ENCODE measurements around the gene MCF2L.
"Not testable (repeated sequence)": the region's sequence is repeated elsewhere in the genome, so short reads cannot be mapped to it uniquely, and the experiment has no call there.

MCF2L gene

DNA sequence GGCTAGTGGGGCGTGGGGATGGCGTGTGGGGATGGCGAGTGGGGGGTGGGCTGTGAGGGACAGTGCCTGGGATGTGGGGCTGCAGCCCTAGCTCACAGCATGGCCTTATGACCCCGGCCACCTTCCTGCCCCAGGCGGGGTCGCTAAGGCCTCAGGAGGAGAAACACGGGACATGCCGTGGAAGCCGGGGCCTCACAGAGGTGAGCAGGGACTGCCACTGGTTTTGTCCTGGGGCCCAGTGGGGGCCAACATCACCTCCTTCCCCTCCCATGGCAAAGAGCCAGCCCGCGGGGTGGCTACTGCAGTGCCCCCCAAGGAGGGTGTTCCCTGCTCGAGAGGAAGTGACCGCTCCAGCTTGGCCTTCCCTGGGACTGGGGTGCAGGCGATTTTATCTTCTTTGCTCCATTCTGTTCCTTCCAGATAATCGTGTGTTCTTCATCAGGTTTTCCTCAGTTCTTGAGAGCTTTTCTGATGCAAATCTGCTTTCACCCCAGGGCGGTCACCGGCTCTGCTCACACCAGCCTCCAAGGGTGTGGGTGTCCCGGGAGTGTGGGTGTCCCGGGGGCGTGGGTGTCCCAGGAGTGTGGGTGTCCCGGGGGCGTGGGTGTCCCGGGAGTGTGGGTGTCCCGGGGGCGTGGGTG is 137.8 kb downstream of the MCF2L start:
- H4K91ac ChIP-seq (ENCODE audit: low read length) = no peak overlapping the region
- H3K18ac ChIP-seq (ENCODE audit: low read depth in 1 of 2, low read length in 2 of 2) = no peak overlapping the region
- H3K14ac ChIP-seq (ENCODE audit: low read length in 2 of 2) = no peak overlapping the region
- H3K27me3 ChIP-seq (ENCODE audit: control insufficient read depth in 1 of 2, insufficient read depth in 1 of 2, low read length in 2 of 2) = peaks cover 18 to 39% of the 10 kb centered on the region in 2 experiments
- H3K4me2 ChIP-seq (ENCODE audit: low read length, poor library complexity, severe bottlenecking) = no peak overlapping the region
- no peaks in the 10 kb centered on the region for H3K79me1 ChIP-seq (replicated peaks; ENCODE audit: low read length, poor library complexity, severe bottlenecking)
- H2AFZ ChIP-seq (ENCODE audit: low read depth, low read length) = no peak overlapping the region
- peaks cover 15% of the 10 kb centered on the region for H3K4me1 ChIP-seq (ENCODE audit: control insufficient read depth, insufficient read depth, low read depth, low read length)
- H2BK15ac ChIP-seq (ENCODE audit: low read depth, poor library complexity, severe bottlenecking) = no peak overlapping the region
- no peak overlapping the region for H3K23ac ChIP-seq (ENCODE audit: low read length in 2 of 2)
- DNase-seq = no peak
- no peak overlapping the region for H3K9ac ChIP-seq (ENCODE audit: low read length)
- H3K4ac ChIP-seq (ENCODE audit: low read depth in 1 of 2, low read length in 2 of 2) = no peak overlapping the region
- H2BK120ac ChIP-seq (ENCODE audit: low read depth, low read length) = no peak overlapping the region
- H2BK5ac ChIP-seq (ENCODE audit: low read depth, low read length, poor library complexity, severe bottlenecking) = no peak overlapping the region
- no peak overlapping the region for H3K4me3 ChIP-seq (ENCODE audit: insufficient read depth in 1 of 2, low read depth in 1 of 2, low read length in 2 of 2)
- H2BK12ac ChIP-seq (ENCODE audit: low read length in 2 of 2) = no peak overlapping the region
- no peaks in the 10 kb centered on the region for H3K9me3 ChIP-seq (ENCODE audit: control insufficient read depth, low read length)
- no peak overlapping the region for H4K8ac ChIP-seq (ENCODE audit: low read length)
- H2AK5ac ChIP-seq (ENCODE audit: low read length, severe bottlenecking) = no peak overlapping the region
- H3K36me3 ChIP-seq (ENCODE audit: control insufficient read depth in 1 of 2, insufficient read depth in 2 of 2, low read depth in 1 of 2, low read length in 2 of 2) = no peaks in the 10 kb centered on the region
- no peak overlapping the region for H3K27ac ChIP-seq (ENCODE audit: low read length, poor library complexity, severe bottlenecking)
- 86% methylated on average over 16 of the region's 25 CpGs for WGBS

DNA sequence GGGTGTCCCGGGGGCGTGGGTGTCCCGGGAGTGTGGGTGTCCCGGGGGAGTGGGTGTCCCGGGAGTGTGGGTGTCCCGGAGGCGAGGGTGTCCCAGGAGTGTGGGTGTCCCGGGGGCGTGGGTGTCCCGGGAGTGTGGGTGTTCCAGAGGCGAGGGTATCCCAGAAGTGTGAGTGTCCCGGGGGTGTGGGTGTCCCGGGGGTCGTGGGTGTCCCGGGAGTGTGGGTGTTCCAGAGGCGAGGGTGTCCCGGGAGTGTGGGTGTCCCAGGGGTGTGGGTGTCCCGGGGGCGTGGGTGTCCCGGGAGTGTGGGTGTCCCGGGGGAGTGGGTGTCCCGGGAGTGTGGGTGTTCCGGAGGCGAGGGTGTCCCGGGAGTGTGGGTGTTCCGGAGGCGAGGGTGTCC is 139.5 kb downstream of the MCF2L start:
- H3K4me3 ChIP-seq (ENCODE audit: insufficient read depth in 1 of 2, low read depth in 1 of 2, low read length in 2 of 2); H3K14ac ChIP-seq (ENCODE audit: low read length in 2 of 2); H2BK12ac ChIP-seq (ENCODE audit: low read length in 2 of 2); H3K18ac ChIP-seq (ENCODE audit: low read depth in 1 of 2, low read length in 2 of 2); H3K4ac ChIP-seq (ENCODE audit: low read depth in 1 of 2, low read length in 2 of 2); H3K4me2 ChIP-seq (ENCODE audit: low read length, poor library complexity, severe bottlenecking); H3K23ac ChIP-seq (ENCODE audit: low read length in 2 of 2); H4K91ac ChIP-seq (ENCODE audit: low read length); H2AFZ ChIP-seq (ENCODE audit: low read depth, low read length); H4K8ac ChIP-seq (ENCODE audit: low read length); H2AK5ac ChIP-seq (ENCODE audit: low read length, severe bottlenecking); H3K9ac ChIP-seq (ENCODE audit: low read length); H3K9me3 ChIP-seq (ENCODE audit: control insufficient read depth, low read length); H3K36me3 ChIP-seq (ENCODE audit: control insufficient read depth in 1 of 2, insufficient read depth in 2 of 2, low read depth in 1 of 2, low read length in 2 of 2); H3K79me1 ChIP-seq (replicated peaks; ENCODE audit: low read length, poor library complexity, severe bottlenecking); H3K27ac ChIP-seq (ENCODE audit: low read length, poor library complexity, severe bottlenecking); DNase-seq; H2BK5ac ChIP-seq (ENCODE audit: low read depth, low read length, poor library complexity, severe bottlenecking); H2BK120ac ChIP-seq (ENCODE audit: low read depth, low read length); H2BK15ac ChIP-seq (ENCODE audit: low read depth, poor library complexity, severe bottlenecking): not testable (repeated sequence)
- peaks cover 16 to 41% of the 10 kb centered on the region in 2 experiments for H3K27me3 ChIP-seq (ENCODE audit: control insufficient read depth in 1 of 2, insufficient read depth in 1 of 2, low read length in 2 of 2)
- over 99% methylated on average over 17 of the region's 27 CpGs for WGBS
- peaks cover 13% of the 10 kb centered on the region for H3K4me1 ChIP-seq (ENCODE audit: control insufficient read depth, insufficient read depth, low read depth, low read length)

DNA sequence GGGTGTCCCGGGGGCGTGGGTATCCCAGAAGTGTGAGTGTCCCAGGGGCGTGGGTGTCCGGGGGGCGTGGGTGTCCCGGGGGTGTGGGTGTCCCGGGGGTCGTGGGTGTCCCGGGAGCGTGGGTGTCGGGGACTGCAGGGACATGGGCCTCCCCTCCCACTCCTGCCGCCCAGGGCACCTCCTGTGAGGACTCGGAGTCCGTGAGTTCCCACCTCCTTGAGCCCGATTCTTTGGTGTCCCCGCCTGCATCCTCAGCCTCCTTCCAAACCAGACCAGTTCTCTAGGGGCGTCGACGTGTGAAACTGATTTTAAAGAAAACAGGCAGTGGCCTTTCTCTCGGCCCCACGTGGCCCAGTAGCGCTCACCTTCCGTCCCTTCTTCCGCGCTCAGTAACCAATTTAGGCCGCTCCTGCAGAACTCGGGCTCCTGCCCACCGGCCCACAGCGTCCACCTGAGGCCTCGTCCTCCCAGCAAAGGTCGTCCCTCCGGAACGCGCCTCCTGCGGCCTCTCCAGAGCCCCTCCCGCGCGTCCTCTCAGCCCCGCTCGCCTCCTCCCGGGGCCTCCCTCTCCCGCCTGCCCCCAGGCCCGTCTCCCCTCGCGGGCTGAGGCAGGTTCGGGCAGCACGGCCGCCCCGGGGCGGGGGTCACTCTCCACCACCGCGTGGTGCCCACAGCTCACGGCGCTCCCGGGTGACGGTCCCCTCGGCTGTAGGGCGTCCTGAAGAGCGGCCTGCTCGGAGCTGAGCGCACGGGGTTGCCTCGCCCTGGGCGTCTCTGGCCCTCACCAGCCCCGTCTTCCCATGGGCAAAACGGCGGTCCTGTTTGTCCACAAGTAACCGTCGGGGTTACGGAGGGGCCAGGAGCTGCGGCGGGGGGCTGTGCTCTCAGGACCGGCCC is 140.4 kb downstream of the MCF2L start:
- Histone ChIP-seq H4K91ac (ENCODE audit: low read length) (no peak overlapping the region), H2BK15ac (ENCODE audit: low read depth, poor library complexity, severe bottlenecking) (no peak overlapping the region), H3K9me3 (ENCODE audit: control insufficient read depth, low read length) (no peaks in the 10 kb centered on the region), H2AK5ac (ENCODE audit: low read length, severe bottlenecking) (no peak overlapping the region), H3K23ac (ENCODE audit: low read length in 2 of 2) (no peak overlapping the region), H3K27me3 (ENCODE audit: control insufficient read depth in 1 of 2, insufficient read depth in 1 of 2, low read length in 2 of 2) (peaks cover 15 to 43% of the 10 kb centered on the region in 2 experiments), H3K18ac (ENCODE audit: low read depth in 1 of 2, low read length in 2 of 2) (no peak overlapping the region), H3K9ac (ENCODE audit: low read length) (no peak overlapping the region), H4K8ac (ENCODE audit: low read length) (no peak overlapping the region), H2AFZ (ENCODE audit: low read depth, low read length) (no peak overlapping the region), H3K4me2 (ENCODE audit: low read length, poor library complexity, severe bottlenecking) (no peak overlapping the region), H2BK120ac (ENCODE audit: low read depth, low read length) (no peak overlapping the region), H3K14ac (ENCODE audit: low read length in 2 of 2) (no peak overlapping the region), H3K4me3 (ENCODE audit: insufficient read depth in 1 of 2, low read depth in 1 of 2, low read length in 2 of 2) (no peak overlapping the region), H3K79me1 (replicated peaks; ENCODE audit: low read length, poor library complexity, severe bottlenecking) (no peaks in the 10 kb centered on the region), H3K4ac (ENCODE audit: low read depth in 1 of 2, low read length in 2 of 2) (no peak overlapping the region), H3K27ac (ENCODE audit: low read length, poor library complexity, severe bottlenecking) (no peak overlapping the region), H2BK5ac (ENCODE audit: low read depth, low read length, poor library complexity, severe bottlenecking) (no peak overlapping the region), H3K4me1 (ENCODE audit: control insufficient read depth, insufficient read depth, low read depth, low read length) (peaks cover 13% of the 10 kb centered on the region), H3K36me3 (ENCODE audit: control insufficient read depth in 1 of 2, insufficient read depth in 2 of 2, low read depth in 1 of 2, low read length in 2 of 2) (no peaks in the 10 kb centered on the region), H2BK12ac (ENCODE audit: low read length in 2 of 2) (no peak overlapping the region)
- DNase-seq = no peak
- WGBS = 32% methylated on average over 72 of the region's 73 CpGs

DNA sequence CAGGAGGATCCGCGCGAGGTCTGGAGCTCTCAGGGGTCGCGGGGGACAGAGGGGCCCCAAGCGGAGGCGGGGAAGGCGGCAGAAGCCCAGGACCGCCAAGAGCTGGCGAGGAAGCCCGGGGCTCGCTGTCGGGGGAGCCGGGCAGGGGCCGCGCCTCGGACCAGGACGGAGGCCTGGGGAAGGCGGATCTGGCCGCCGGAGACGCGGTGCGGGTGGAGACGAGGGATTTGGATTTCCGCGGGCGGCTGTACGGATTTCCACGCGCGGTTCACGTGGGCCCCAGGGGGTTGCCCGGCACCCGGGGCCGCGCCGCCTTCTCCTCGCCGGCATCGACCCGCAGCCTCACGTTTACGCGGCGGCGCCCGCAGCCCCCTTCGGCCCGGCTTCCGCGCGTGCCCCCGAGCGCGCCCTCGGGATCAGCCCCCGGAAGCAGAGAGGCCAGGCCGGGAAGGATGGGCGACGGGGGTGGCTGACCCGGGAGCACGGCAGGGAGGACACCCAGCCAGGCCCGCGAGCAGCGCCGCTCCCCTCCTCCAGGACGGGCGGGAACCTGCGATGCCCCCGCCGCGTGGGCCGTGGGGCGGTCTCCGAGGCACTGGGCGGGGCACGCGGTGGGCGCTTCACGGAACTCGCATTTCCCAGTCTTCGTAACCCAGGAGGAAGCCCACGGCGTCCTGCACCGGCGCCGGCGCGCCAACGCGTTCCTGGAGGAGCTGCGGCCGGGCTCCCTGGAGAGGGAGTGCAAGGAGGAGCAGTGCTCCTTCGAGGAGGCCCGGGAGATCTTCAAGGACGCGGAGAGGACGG is 141.2 kb downstream of the MCF2L start:
- Histone ChIP-seq H2BK5ac (ENCODE audit: low read depth, low read length, poor library complexity, severe bottlenecking) (no peak overlapping the region), H3K27me3 (ENCODE audit: control insufficient read depth in 1 of 2, insufficient read depth in 1 of 2, low read length in 2 of 2) (peaks cover 21 to 49% of the 10 kb centered on the region in 2 experiments), H3K4me3 (ENCODE audit: insufficient read depth in 1 of 2, low read depth in 1 of 2, low read length in 2 of 2) (peak overlapping the region in 1 of 2 experiments; percentile 53), H4K8ac (ENCODE audit: low read length) (no peak overlapping the region), H2BK12ac (ENCODE audit: low read length in 2 of 2) (no peak overlapping the region), H3K23ac (ENCODE audit: low read length in 2 of 2) (no peak overlapping the region), H3K4me1 (ENCODE audit: control insufficient read depth, insufficient read depth, low read depth, low read length) (peaks cover 13% of the 10 kb centered on the region), H3K4ac (ENCODE audit: low read depth in 1 of 2, low read length in 2 of 2) (no peak overlapping the region), H3K18ac (ENCODE audit: low read depth in 1 of 2, low read length in 2 of 2) (no peak overlapping the region), H3K9ac (ENCODE audit: low read length) (no peak overlapping the region), H3K27ac (ENCODE audit: low read length, poor library complexity, severe bottlenecking) (no peak overlapping the region), H3K9me3 (ENCODE audit: control insufficient read depth, low read length) (no peaks in the 10 kb centered on the region), H3K4me2 (ENCODE audit: low read length, poor library complexity, severe bottlenecking) (peak overlapping the region; percentile 63), H3K79me1 (replicated peaks; ENCODE audit: low read length, poor library complexity, severe bottlenecking) (no peaks in the 10 kb centered on the region), H3K36me3 (ENCODE audit: control insufficient read depth in 1 of 2, insufficient read depth in 2 of 2, low read depth in 1 of 2, low read length in 2 of 2) (no peaks in the 10 kb centered on the region), H2BK15ac (ENCODE audit: low read depth, poor library complexity, severe bottlenecking) (no peak overlapping the region), H2BK120ac (ENCODE audit: low read depth, low read length) (no peak overlapping the region), H4K91ac (ENCODE audit: low read length) (no peak overlapping the region), H2AK5ac (ENCODE audit: low read length, severe bottlenecking) (no peak overlapping the region), H3K14ac (ENCODE audit: low read length in 2 of 2) (peak overlapping the region in 1 of 2 experiments; percentile 48), H2AFZ (ENCODE audit: low read depth, low read length) (no peak overlapping the region)
- no peak for DNase-seq
- 17% methylated on average over 91 of the region's 99 CpGs for WGBS

Measured in mesenchymal stem cell (in vitro differentiated cells and primary cell).